Activated CD4-positive, alpha-beta T cell treated with anti-CD3 and anti-CD28 coated beads, Interleukin-2, amount 50 U/mL, for 1 hour (primary cell): ENCODE results near the gene TIMM13.
"Not testable (repeated sequence)": the region's sequence is repeated elsewhere in the genome, so short reads cannot be mapped to it uniquely, and the experiment has no call there.

Source experiments
- DNase-seq: peaks from one replicate; pipeline ENCODE4 v3.0.0-alpha.2; 2020

Gene TIMM13

DNA sequence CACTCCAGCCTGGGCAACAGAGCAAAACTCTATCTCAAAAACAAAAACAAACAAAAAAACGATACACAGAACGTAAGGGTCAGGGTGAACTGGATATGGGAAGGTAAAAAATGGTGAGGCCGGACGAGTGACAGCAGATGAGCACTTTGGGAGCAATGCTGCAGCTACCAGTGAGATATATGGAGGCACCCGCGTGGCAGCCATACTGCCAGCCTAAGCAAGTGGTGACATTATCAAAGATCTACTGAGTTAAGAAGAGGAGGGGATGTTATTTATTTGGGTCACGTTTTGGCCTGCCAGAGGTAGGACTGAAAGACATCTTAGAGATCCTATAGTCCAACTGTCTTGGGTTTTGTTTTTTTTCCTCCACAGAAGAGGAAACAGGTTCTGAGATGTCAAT is 14.2 kb downstream of the TIMM13 start:
- DNase-seq, result no peak

- no peak for DNase-seq
Observed at GRCh38 chr19:2412449-2412848, 14.9 kb downstream of the TIMM13 start.

DNA sequence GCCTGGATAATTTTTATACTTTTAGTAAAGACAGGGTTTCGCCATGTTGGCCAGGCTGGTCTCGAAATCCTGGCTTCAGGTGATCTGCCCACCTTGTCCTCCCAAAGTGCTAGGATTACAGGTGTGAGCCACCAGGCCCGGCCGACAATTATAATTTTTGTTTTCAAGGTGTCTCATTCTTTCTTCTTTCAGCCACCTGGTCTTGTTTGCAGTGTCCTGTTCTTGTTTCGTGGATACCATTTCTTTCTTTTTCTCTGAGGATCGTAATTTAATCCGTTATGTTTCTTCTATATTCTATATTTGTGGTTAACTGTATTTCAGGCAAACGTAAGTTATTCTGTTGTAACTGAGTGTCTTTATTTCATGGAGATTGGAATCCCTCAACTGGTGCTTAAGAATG is 15.7 kb downstream of the TIMM13 start:
- no peak for DNase-seq

DNA sequence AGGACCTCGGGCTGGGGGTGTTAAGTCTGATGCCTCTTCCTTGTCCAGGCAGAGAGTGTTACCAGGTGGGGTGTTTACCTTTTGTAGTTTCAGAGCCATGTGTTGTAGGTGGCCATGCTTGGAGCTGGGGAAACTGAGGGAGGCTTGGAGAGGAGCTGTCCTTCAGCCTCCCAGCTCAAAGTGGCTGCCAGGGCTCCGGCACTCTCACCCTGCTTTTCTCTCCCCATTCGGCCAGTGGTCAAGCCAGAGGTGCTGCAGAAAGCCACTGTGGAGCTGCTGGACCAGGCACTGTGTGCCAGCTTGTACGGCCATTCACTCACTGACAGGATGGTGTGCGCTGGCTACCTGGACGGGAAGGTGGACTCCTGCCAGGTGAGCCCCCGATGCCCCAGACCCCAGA is 17.4 kb downstream of the TIMM13 start:
- DNase-seq, result no peak

DNA sequence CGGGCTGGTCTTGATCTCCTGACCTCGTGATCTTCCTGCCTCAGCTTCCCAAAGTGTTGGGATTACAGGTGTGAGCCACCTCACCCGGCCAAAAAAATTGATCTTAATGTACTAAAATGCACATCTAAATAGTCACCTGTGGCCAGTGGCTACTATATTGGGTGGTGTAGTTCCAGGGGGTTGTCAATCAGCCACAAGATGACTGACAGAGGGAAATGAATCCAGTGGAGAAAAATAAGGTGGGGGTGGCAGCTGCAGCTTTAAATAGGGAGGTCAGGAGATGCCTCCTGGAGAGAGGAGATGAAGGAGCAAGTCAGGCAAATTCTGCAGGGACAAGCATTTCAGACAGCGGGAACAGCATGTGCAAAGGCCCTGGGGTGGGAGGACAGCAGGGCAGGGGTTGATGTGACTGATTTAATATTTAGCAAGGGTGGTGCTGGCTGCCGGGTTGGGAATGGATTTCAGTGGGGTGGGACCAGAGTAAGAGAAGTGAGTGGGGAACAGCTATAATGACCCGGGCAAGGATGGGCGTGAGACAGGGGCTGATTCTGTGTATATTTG is 18.0 kb downstream of the TIMM13 start:
- DNase-seq, result no peak

DNA sequence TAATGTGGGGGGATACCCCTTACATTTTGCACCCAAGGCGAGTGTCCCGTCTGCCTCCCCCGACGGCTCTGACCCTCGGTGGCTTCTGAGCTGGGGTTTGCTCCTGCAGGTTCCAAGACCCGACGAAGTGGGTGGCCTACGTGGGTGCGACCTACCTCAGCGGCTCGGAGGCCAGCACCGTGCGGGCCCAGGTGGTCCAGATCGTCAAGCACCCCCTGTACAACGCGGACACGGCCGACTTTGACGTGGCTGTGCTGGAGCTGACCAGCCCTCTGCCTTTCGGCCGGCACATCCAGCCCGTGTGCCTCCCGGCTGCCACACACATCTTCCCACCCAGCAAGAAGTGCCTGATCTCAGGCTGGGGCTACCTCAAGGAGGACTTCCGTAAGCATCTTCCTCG is 19.1 kb downstream of the TIMM13 start:
- no peak for DNase-seq

- no peak for DNase-seq
Observed at GRCh38 chr19:2399582-2399981, 27.8 kb downstream of the TIMM13 start.

GRCh38 chr19:2398735-2399305 is 28.6 kb downstream of the TIMM13 start:
- DNase-seq, result no peak

DNA sequence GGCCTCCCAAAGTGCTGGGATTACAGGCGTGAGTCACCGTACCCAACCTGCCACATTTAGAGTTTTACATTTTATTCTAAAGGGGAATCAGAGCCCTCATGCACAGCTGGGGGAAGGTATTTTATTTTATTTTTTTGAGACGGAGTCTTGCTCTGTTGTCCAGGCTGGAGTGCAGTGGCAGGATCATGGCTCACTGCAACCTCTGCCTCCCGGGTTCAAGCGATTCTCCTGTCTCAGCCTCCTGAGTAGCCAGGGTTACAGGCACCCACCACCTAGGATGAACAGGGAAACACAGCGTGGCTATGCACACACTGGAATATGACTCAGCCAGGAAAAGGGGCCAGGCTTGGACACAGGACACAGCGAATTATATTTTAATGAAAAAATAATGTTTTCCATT is 30.2 kb downstream of the TIMM13 start:
- DNase-seq, result not testable (repeated sequence)

- not testable (repeated sequence) for DNase-seq
Observed at GRCh38 chr19:2395293-2395829, 32.0 kb downstream of the TIMM13 start.

GRCh38 chr19:2394442-2395292 is 32.7 kb downstream of the TIMM13 start:
- no peak for DNase-seq

GRCh38 chr19:2394054-2394441 is 33.3 kb downstream of the TIMM13 start:
- DNase-seq, result no peak

- DNase-seq, result not testable (repeated sequence)
Observed at GRCh38 chr19:2392899-2393298, 34.5 kb downstream of the TIMM13 start.

GRCh38 chr19:2392366-2392765 is 35.0 kb downstream of the TIMM13 start:
- no peak for DNase-seq

DNA sequence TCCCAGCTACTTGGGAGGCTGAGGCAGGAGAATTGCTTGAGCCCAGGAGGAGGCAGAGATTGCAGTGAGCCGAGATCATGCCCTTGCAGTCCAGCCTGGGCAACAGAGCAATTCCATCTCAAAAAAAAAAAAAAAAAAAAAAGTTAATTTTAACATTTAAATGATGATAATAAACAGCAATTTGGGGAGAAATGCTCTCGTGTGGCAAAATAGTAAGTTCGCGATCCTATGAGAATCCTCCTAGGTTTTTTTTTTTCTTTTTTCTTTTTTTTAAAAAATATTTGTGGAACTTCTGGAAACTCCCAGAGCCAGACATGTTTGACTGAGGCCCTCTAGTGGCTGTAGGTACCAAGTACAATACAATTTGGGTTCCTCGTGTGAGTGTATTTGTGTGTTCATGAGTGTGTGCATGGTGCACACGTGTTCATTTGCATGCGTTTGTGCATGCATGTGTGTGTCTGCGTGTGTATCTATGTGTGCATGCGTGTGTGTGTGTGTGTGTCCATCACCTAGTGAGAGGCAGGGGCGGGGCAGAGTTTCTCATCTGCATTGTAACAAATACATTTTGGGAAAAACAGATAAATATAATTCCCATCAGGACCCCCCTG is 36.2 kb downstream of the TIMM13 start:
- DNase-seq, result peak; percentile 39

DNA sequence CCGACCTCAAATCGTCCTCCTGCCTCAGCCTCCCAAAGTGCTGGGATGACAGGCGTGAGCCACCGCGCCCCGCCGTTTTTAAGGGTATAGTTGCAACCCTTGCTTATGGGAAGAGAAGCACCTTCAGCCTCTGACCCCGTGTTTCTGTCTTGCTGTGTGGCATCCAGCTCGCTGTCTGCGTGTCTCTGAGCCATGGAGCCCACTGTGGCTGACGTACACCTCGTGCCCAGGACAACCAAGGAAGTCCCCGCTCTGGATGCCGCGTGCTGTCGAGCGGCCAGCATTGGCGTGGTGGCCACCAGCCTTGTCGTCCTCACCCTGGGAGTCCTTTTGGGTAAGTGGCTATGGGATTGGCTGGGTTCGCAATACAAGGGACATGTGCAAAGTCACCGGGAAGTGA is 37.8 kb downstream of the TIMM13 start:
- no peak for DNase-seq

DNA sequence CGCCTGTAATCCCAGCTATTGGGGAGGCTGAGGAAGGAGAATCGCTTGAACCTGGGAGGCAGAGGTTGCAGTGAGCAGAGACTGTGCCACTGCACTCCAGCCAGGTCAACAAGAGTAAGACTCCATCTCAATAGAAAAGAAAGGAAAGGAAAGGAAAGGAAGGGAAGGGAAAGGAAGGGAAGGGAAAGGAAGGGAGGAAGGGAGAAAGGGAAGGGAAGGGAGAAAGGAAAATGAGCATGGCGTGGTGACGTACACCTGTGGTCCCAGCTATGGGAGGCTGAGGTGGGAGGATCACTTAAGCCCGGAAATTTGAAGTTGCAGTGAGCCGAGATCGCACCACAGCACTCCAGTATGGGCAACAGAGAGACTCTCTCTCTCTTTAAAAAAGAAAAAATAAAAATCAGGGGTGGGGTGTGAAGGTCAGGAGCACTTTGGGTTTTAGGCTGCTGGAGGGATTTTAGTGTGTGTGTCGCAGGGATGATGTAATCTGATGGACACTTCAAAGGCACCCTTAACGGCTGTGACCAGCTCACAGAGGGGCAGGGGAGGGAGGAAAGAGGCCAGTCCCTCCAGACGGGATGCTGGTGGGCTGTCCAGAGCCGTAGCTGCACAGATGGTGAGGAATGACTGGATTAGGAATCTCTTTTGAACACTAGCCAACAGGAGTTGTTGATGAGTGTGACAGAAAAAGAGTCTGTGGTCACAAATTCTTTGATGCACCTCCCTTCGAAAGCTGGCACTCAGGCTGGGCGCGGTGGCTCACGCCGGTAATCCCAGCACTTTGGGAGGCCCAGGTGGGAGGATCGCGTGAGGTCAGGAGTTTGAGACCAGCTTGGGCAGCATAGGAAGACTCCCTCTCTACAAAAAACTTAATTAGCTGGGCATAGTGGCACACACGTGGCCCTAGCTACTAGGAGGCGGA is 39.8 kb downstream of the TIMM13 start:
- DNase-seq, result no peak

GRCh38 chr19:2385053-2385721 is 42.2 kb downstream of the TIMM13 start:
- DNase-seq, result peak; percentile 2

DNA sequence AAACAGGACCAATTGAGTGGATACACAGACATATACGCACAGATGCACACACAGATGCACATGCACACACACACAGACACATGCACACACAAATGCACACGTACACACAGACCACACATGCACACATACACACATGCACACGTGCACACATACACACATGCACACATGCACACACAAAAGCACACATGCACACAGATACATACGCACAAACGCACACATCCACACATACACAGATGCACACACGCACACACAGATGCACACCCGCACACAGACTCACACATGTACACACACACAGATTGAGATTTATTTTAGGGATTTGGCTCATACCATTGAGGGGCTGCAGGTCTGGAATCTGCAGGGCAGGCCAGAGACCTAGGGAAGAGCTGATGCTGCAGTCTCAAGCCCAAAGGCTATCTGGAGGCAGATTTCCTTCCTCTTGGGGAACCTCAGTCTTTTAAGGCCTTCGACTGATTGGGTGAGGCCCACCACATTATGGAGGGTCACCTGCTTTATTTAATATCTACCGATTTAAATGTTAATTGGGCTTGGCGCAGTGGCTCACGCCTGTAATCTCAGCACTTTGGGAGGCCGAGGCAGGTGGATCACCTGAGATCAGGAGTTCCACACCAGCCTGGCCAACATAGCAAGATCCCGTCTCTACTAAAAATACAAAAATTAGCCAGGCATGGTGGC is 44.7 kb downstream of the TIMM13 start:
- no peak for DNase-seq

GRCh38 chr19:2381148-2381820 is 46.1 kb downstream of the TIMM13 start:
- no peak for DNase-seq

DNA sequence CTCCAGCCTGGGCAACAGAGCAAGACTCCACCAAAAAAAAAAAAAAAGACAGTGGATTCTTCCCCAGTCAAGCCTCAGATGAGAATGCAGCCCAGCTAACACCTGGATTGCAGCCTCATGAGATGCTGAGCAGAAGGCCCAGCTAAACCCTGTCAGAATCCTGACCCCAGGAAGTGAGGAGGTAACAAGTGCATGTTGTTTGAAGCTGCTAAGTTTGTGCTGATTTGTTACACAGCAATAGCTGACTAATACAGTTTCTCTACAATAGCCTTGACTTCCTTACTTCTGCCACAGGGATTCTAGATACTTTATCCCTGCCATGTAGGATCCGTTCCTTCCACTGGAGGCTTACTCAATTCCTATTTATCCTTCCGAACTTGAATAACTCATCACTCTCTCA is 46.8 kb downstream of the TIMM13 start:
- DNase-seq, result no peak
